H7 (cell line): ENCODE results near the gene SLC1A7. TPM values are rescaled to one million over a fixed set of nuclear protein-coding genes. Genes with fewer than 3 reads are reported as not detected.

Source experiments
- DNase-seq: peaks from one replicate; pipeline ENCODE4 v3.0.0; 2012
- H3K27me3 ChIP-seq: 2 replicates; pipeline ENCODE4 v1.6.0; 2011; ENCODE audit warnings: mild to moderate bottlenecking, low read length; ENCODE audit not compliant: control insufficient read depth, insufficient read depth
- H3K36me3 ChIP-seq: replicated peaks from 2 replicates; pipeline ENCODE4 v1.5.1; 2011; ENCODE audit warnings: low read length; ENCODE audit not compliant: control insufficient read depth, insufficient read depth
- H3K4me3 ChIP-seq: 2 replicates; pipeline ENCODE4 v1.5.1; 2011; ENCODE audit warnings: low read depth, mild to moderate bottlenecking, control low read depth, low read length, moderate library complexity; ENCODE audit not compliant: insufficient read depth
- total RNA-seq: library from RNA; depleted of rRNA; stranded (reverse); fragments of >200 nt; shearing (Covaris generic); gene quantifications from 2 replicates; pipeline ENCODE4 v1.2.3, GENCODE V29; 2014

SLC1A7 gene
- total RNA-seq, 1 experiment from 2014 or later: not detected

GRCh38 chr1:53069663-53070327 is 72.6 kb downstream of the SLC1A7 start:
- H3K4me3 ChIP-seq: no peak overlapping the region
- H3K27me3 ChIP-seq: peaks cover 1% of the 10 kb centered on the region; the same call in 1 of the 2 replicates
- H3K36me3 ChIP-seq: no peaks in the 10 kb centered on the region
- DNase-seq: peak; percentile 73

- no peak overlapping the region for H3K4me3 ChIP-seq
- DNase-seq: no peak
- no peaks in the 10 kb centered on the region for H3K36me3 ChIP-seq
- H3K27me3 ChIP-seq: peaks cover 6% of the 10 kb centered on the region
These were observed 73.2 kb downstream of the SLC1A7 start for GRCh38 chr1:53069265-53069662.

GRCh38 chr1:53068314-53069099 is 73.9 kb downstream of the SLC1A7 start:
- Histone ChIP-seq H3K4me3 (no peak overlapping the region), H3K36me3 (no peaks in the 10 kb centered on the region), H3K27me3 (peaks cover 14% of the 10 kb centered on the region)
- DNase-seq: peak; percentile 30

GRCh38 chr1:53067886-53068285 is 74.6 kb downstream of the SLC1A7 start:
- H3K36me3 ChIP-seq: no peaks in the 10 kb centered on the region
- no peak for DNase-seq
- no peak overlapping the region for H3K4me3 ChIP-seq
- peaks cover 20% of the 10 kb centered on the region for H3K27me3 ChIP-seq

- peaks cover 28% of the 10 kb centered on the region for H3K27me3 ChIP-seq
- no peaks in the 10 kb centered on the region for H3K36me3 ChIP-seq
- DNase-seq: peak; percentile 37
- no peak overlapping the region for H3K4me3 ChIP-seq
These were observed 75.3 kb downstream of the SLC1A7 start for GRCh38 chr1:53066891-53067738.

- peak; percentile 16 for DNase-seq
- H3K36me3 ChIP-seq: no peaks in the 10 kb centered on the region
- no peak overlapping the region for H3K4me3 ChIP-seq
- peaks cover 34% of the 10 kb centered on the region for H3K27me3 ChIP-seq
These were observed 76.0 kb downstream of the SLC1A7 start for GRCh38 chr1:53066488-53066887.

GRCh38 chr1:53065391-53065790 is 77.0 kb downstream of the SLC1A7 start:
- DNase-seq: peak; percentile 45
- peaks cover 45% of the 10 kb centered on the region for H3K27me3 ChIP-seq

DNA sequence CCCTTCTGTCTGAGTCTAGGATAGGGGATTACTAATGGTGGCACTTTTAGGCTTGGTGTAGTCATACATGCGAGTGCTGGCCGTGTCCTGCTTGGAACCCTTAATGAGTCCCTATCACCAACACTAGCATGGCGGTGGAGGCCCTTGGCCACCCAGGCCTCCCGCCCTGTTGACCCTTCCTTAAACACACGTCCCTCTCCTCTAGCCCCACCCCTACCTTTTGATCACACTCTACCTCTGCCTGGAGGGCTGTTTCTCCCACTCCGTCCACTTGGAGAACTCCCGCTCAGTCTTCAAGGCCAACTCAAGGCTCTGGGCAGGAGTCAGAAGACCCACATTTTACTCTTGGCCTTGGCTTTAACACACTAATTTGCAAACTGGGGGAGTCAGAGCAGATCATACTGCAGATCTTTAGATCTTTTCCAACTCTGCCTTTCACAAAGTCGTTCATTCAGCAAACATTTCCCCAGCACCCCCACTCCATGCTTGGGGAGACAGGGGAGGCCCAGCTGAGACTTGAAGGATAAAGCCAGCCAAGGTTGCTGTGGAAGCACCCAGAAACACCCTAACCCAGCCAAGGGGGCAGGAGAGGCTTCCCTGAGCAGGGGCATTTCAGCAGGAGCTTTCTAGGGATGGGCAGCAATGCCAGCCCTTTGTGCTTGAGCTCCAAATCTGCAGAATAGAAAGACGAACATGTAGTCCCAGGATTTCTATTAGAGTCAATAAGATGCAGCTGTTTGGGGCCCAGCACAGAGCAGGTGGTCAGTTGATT is 78.5 kb downstream of the SLC1A7 start:
- DNase-seq: peak; percentile 61
- Histone ChIP-seq H3K27me3 (peaks cover 60% of the 10 kb centered on the region), H3K36me3 (no peaks in the 10 kb centered on the region), H3K4me3 (no peak overlapping the region)

More at GRCh38 chr1:53065391-53065790, 77.0 kb downstream of the SLC1A7 start:
- Histone ChIP-seq H3K4me3 (no peak overlapping the region), H3K36me3 (no peaks in the 10 kb centered on the region)

- Histone ChIP-seq H3K27me3 (peaks cover 64% of the 10 kb centered on the region), H3K4me3 (peak overlapping the region; percentile 48), H3K36me3 (no peaks in the 10 kb centered on the region)
- DNase-seq: peak; percentile 88
These were observed 79.5 kb downstream of the SLC1A7 start for GRCh38 chr1:53062708-53063591.

- Histone ChIP-seq H3K27me3 (peaks cover 65% of the 10 kb centered on the region), H3K4me3 (peak within 1 kb of the TSS; percentile 48), H3K36me3 (no peaks in the 10 kb centered on the region)
- DNase-seq: peak; percentile 85
These were observed 80.4 kb downstream of the SLC1A7 start, which contains the start of gene PODN for GRCh38 chr1:53061859-53062707. Gene PODN, plus strand, starts transcription at chr1:53062213. Its CDS starts 7,643 bp downstream, at chr1:53069856.

DNA sequence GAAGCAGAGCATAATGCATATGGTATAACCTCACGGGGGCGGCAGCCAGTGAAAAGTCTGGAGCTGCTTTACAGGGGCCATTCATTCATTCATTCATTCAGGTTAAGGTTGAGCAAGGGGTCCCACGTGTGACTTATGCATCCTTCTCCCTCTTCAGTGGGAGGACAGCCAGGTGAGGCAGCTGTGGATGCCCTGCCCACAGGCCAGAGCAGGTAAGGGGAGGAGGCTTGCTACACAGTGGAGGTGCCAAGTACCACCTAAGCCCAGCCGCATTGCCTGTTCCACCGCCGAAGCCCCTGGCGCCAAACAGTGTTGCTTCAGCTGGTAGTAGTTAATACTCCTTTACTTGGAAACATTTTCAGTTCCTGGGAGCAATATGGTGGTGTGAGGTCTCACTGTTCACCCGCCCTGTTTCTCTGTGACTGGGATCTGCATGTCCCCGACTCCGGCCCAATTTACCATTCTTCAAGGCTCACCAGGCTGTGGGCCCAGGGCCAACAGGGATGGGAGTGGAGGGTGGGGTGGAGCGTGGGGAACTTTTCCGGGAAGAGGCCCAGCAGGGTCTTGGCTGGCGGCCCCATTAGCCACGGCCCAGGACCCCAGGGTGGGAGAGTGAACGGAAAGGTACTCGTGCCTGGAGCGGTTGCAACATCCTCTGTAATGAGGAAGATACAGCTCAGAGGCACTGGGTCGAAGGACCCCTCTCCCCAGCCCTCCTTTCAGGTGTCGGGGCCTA is 81.1 kb downstream of the SLC1A7 start:
- Histone ChIP-seq H3K27me3 (peaks cover 65% of the 10 kb centered on the region), H3K4me3 (peak overlapping the region; percentile 48), H3K36me3 (no peaks in the 10 kb centered on the region)
- DNase-seq: no peak

GRCh38 chr1:53060579-53060978 is 81.9 kb downstream of the SLC1A7 start:
- Histone ChIP-seq H3K27me3 (peaks cover 65% of the 10 kb centered on the region), H3K36me3 (no peaks in the 10 kb centered on the region), H3K4me3 (no peak overlapping the region)
- no peak for DNase-seq
